ENCODE results near the gene IGSF3.
"Not testable (repeated sequence)": the region's sequence is repeated elsewhere in the genome, so short reads cannot be mapped to it uniquely, and the experiment has no call there.

IGSF3 gene

DNA sequence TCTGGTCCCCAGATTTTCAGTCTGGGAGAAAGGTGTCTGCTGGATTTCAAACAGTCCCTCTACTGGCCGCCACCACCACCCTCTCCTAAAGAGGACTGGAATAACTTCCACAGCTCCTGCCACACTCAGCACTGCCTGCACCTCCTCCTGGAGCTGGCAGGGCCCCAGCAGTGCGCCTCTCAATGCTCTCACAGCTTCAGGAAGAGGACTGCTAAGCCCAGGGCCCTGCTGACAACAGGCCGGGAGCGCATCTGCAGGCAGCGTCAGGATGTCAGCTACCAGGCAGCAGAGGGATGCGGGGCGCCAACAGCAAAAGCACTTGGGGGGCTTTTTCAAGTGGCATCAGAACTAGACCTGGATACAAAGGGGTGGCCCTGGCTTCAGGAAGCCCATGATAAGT lies 40.2 kb downstream of the IGSF3 start:
- not testable (repeated sequence) for DNase-seq

DNA sequence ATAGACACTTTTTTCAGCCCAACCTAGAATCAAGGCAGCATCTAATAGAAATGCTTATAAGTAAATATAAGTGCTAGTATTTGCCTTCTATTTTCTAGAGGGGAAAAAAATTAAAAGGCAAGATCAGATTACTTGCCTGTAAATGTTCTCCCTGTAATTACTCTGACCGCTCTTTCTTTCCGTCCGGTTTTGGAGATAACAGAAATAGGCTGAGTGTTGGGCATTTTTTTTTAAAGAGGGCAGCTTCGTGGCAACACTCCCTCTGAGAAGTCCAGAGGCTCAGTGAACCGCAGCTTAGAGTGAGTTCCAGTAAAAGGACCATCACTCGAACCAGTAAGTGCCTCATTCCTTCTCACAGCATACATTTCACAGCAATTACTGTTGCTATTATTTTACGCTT lies 40.6 kb downstream of the IGSF3 start:
- not testable (repeated sequence) for DNase-seq

DNA sequence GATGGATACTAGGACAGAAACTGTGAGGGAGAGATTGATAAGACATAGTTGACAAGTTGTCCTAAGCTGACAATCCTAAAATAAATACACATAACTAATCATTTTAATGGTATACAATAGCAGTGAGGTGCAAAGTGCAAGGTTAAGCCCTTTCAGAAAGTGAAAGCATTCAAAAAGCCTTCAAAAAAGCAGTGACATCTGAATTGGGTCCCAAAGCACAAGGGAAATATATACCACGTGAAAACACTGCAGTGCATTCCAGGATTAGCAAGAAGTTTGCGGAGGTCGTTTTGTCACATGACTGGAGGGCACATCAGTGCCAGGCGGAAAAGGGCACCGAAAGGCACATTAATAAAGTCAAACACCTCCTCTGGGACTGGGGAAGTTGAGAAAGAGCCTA lies 42.4 kb downstream of the IGSF3 start:
- DNase-seq = not testable (repeated sequence)

DNA sequence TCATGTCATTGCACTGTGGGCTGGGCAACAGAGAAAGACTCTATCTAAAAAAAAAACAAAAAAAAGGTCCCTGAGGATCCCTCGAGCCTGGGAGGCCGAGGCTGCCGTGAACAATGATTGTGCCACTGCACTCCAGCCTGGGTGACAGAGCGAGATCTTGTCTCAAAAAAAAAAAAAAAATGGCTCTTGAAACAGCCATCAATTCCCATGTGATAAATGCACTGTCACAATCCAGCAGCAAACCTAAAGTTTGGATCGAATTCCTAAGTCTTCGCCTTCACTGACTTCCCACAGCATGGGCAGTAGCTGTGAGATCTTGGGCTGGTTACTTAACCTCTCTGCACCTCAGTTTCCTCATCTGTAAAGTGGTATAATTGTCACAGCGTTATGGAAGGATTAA lies 43.5 kb downstream of the IGSF3 start:
- DNase-seq = no peak

DNA sequence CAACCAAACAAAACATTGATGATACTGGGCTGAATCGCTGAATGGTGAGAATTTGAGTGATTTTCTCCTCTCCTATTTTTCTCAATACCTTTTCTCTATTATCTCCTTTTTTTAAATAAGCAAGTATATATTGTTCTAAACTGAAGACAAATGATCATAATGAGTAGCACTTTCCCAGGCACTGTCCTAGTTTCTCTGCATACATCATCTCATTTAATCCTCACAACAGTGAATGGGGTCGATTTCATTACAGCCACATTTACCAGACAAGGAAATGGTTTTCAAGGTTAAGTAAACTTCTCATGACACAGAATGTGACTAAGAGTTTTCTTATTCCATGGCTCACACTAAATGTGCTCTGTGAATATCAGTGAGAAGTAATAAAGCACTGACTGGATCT lies 45.0 kb downstream of the IGSF3 start:
- DNase-seq = not testable (repeated sequence)

DNA sequence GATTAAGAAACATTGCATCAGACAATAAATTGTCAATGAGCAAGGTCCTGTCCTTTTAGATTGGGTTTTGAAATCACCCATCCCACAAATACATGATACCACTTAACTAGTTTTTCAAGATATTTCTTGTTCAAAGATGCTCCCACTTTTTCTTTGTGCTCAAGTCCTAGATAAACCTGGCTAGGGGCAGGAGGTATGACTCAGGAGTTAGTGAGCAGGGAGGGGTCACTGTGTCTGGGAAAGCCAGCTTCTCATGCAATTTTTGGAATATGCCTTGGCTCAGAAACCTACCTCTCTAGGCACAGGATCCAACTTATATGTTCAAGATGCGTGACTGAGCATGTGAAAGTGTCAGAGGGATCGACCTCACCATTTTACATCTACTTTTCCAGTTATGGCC lies 45.8 kb downstream of the IGSF3 start:
- not testable (repeated sequence) for DNase-seq

DNA sequence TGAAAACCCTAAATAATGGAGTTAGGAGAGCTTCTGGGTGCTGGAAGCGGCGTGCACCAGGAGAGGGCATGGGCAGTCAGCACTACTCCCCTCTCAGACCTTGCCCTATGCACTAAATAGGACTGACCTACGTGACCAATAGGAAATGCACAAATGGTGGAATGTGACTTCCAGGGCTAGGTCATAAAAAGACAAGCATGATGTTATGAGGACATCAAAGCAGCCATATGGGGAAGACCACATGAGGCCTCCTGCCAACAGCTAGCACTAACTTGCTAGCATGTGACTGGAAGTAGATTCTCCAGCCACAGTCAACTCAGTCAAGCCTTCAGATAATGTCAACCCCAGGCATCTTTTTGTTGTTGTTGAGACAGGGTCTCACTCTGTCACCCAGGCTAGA lies 47.1 kb downstream of the IGSF3 start:
- not testable (repeated sequence) for DNase-seq

DNA sequence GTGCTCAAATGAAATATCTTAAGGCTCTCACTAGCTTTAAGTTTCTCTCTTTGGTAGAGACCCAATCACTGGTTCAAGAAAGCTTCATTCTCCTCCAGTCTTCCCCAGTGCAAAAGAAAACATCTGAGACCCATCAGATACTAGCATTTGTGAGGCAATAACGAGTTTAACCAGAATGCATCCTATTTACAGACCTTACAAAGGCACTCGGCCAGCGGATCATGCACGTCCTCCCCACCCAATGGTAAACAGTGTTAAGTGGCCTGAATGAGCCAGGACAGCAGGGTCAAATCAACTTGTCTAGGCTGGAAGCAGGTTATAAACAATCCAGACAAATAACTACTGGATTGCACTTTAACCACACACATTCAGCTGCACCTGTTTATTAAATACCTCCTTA lies 48.4 kb downstream of the IGSF3 start:
- DNase-seq = not testable (repeated sequence)

DNA sequence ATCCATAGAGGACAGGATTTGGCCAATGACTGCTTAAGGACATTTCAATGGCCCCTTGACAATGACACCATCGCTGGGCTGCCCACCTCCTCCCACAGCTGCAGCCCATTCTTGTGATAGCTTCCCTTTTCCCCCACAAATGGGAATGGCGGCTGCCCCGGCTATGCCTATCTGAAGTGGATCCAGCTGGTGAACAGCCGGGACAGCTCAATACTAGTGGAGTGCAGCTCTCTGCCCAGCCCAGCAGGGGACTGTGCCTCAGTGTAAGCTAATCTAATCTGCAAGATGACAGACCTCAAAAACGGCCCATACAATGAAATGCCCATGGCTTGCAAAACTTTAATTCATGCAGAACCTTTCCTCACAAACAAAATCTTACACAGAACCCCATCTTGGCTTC lies 49.7 kb downstream of the IGSF3 start:
- not testable (repeated sequence) for DNase-seq

DNA sequence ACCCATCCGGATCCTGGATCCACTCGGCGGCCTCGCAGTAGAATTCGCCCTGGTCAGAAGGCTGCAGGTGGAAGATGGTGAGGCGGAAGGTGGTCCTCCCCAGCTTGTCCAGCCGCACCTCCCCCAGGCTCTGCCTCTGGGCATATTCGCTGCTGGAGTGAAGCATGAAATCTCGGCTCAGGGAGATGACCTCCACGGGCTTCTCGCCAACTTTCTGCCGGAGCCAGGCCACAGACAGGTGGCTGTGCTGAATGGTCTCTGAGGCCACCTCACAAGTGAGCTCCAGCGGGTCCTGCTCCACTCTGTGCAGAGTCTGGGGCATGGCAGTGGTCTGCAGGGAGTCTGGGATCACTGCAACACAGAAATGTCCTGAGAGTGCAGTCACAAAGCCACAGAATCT lies 53.7 kb downstream of the IGSF3 start:
- DNase-seq = not testable (repeated sequence)

DNA sequence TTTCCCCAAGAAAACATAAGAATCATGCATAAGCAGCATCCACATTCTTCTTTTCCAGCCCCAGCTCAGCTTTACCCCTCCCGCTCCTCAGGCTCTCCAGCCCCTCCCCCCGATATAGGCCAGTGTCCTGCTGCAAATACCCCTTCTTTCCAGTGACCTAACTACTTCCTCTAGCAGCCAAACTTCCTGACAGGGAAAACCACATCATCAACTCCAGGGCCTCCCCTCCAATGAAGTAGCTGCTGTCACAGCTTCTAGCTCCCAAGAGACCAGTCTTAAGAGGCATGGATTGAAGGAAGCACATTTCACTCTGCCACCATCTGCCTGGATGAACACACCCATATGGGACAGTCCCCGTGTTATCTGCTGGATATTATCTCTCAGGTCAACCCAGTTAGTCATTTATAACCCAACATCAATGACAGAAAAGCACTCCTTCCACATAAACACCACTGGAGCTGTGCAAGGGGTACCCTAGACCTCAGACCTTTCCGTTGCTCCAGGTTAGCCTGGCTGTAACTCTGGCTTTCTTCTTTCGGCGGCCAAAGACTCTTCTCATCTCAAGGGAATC lies 57.6 kb downstream of the IGSF3 start:
- not testable (repeated sequence) for DNase-seq

DNA sequence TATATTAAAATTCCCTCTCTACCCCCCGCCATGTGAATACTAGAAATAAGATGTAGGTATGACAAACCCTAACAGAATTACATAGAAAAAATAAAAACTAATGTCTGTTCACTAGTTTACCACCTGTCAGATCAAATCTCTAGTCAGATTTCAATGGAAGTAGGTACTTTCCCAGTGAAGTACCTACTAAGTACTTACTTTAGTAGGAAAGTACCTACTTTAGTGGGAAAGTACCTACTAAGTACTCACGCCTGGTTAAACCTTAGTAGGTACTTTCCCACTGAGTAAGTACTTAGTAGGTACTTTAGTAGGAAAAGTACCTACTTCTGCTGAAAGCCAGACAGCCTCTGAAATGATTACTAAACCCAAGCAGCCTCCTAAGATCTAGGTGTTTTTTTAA lies 58.7 kb downstream of the IGSF3 start:
- not testable (repeated sequence) for DNase-seq

DNA sequence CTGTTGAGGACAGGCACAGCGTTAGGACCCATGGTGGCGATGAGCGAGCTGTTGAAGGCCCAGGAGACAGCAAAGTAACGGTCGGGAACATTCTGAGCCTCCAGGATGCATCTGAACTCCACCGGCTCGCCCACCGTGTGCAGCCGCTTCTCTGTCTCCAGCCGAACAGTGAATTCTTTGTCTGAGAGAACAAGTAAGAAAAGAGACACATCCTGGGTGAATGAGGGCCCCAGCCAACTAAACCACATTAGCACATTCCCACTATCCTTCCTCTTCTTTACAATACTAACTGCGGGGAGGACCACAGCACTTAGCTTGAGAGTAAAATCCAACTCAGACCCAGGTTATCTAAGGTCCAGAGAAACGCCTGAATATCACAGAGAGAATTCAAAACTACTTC lies 59.4 kb downstream of the IGSF3 start:
- DNase-seq = not testable (repeated sequence)

DNA sequence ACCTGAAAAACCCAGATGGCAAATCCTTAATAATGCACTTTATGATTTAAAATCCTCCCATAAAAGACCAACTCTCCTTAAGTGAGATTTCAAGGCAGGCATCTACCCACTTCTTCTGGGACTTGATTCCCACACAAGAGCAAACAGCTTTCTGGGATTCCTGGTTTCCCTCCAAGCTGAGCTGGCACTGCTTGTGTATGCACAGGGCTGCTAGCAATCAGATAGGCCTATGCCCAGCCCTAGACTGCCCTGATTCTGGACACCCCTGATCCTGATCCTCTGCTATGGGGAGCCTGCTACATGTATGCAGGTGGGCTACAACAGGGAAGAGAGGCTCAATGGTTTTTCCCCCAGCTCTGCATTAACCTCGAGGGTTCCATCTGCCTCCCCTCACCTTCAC lies 60.1 kb downstream of the IGSF3 start:
- not testable (repeated sequence) for DNase-seq

DNA sequence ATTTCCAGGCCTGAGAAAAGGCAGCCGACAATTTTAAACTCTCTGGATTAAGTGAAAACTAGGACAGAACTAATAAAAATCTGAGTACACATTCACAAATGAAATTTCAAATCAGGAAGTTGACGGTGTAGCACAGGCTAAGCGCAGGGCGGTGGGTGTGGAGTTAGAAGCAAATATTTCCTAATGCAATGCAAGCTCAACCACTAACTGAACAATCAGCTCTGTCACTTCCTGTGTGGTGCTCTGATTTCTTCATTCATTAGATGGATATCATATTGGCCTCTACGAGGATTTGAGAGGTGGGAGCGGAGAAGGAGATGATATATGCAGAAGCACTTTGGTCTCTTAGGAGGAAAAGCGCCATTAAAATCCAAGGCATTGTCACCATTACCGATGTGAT lies 61.5 kb downstream of the IGSF3 start:
- DNase-seq = not testable (repeated sequence)

DNA sequence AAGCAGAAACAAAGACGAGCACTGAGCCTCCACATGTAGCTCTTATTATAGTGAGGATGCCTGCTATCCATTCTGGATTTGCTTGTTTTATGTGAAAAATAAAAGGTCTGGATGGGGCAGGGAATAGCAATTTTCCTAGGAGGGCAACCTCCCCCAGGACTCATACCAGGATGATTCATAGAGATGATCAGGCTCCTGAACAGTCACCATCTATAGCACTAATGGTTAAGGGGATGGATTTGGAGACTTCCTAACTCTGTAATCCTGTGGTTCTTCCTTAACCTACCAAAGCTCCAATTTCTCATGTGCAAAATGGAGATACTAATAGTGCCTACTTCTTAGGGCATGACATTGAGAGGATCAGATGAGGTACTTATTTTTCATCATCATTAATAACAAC lies 62.2 kb downstream of the IGSF3 start:
- DNase-seq = no peak

DNA sequence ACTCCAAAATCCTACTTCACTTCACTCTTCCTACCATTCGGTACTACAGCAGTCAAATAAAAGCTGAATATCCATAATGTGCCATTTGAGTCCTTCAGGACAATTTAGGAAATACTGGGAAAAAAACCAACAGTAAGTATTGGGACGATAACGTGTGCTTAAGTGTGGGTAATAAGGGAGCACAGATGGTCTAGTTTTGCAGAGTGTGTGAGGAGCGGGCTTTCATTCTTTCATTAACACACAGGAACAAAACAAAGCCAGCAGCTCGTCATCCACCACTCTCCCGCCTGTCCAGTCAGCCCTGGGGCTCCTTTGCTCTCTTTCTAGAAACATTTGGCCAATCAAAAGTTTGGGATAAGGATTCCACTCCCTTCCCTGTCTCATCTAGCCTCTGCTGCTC lies 63.1 kb downstream of the IGSF3 start:
- DNase-seq = not testable (repeated sequence)

DNA sequence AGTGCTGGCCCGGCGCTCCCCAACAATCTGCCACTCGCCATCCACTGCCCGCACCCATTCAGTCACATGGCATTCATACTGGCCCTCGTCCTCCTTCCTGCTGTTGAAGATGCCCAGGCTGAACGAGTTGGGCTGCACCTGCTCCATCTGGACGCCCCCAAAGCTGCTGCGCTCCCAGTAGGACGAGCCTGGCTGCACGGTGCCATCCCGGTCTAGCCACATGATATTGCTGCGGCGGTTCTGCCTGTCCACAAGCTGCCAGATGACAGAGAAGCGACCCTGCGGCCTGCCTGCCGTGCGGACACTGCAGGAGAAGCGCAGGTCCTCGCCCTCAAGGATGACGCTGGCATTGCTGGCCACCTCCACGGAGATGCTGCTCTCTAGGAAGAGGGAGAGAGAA lies 63.9 kb downstream of the IGSF3 start:
- DNase-seq = not testable (repeated sequence)

DNA sequence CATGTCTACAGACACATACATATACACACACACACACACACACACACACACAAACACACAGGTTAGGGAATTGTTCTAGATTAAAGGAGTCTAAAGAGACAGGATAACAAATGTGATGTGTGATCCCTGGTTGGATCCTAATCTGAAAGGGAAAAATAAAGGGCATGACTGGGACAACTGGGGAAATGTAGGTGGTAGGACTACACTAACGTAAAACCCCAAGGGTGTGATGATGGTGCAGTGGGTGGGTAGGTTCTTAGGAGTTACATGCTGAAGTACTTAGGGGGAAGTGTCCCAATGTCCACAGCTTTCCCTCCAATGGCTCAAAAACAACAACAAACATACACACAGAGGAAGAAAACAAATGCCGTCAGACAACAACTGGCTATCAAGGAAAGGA lies 68.2 kb downstream of the IGSF3 start:
- DNase-seq = not testable (repeated sequence)

DNA sequence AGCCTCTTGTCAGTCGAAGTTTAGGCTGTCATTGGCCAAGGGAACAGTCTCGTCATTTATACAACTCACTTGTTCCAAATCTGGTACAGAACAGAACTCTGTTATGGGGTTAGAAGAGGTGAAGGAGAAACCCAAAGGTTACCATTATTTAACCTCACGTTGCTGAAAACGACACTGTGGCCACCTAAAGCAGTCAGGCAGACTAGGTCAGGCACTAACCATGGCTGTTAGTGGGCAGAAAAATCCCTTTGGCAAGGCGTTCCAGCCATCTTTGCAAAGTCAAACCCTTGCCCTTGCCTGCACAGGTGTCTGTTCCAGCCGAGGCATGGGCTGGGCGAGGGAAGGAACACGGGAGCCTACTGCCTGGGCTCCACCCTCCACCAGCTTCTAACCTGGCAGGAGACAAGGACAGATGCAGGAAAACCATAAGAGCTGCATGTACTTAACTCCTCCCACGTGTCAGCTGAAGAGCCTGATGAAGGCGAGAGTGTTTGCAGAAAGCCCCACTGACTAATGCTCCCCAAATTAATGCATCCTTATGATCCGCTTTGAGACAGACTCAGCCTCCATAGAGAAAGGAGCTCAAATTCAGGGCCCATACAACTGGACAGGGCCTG lies 69.0 kb downstream of the IGSF3 start:
- DNase-seq = not testable (repeated sequence)

DNA sequence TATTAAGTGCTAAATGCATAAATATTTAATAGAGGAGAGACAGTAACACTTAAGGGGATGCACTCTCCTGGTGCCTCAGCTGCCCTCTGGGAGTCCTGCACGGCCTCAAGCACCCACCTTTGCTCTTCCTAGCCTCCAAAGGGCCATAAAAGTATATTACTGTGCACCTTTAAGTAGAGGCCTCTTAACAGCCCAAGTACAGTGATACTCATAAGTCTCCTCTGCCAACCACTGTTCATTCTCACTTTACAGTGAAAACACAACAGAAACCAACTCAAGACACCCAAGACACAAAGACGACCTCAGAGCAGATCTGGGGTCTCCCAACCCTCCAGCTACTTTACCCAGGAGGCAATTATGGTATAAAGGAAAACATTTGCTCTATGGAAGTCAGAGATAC lies 70.1 kb downstream of the IGSF3 start:
- not testable (repeated sequence) for DNase-seq

DNA sequence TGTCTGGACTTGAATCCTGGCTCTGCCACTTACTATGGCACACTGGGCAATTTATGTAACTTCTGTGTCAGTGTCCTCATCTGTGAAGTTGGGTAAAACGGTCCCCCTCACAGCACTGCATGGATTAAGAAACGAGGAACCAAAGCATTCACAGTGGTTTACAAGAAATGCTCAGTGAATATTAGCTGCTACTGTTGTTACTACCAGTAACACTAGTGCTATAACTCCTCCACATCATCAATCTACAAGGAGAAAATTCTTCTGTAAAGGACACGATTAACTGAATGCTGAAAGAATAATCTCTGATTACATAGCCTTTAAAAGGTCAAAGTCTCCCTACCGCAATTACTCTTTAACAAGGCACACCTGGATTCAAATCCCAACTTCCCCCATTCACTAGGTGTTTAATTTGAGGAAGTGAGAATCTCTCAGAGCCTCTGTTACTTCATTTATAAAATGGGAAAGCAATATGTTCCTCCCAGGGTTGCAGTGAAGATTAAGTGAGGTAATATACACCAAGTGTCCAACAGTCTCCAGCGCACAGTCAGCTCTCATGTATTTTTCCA lies 70.7 kb downstream of the IGSF3 start:
- DNase-seq = not testable (repeated sequence)

DNA sequence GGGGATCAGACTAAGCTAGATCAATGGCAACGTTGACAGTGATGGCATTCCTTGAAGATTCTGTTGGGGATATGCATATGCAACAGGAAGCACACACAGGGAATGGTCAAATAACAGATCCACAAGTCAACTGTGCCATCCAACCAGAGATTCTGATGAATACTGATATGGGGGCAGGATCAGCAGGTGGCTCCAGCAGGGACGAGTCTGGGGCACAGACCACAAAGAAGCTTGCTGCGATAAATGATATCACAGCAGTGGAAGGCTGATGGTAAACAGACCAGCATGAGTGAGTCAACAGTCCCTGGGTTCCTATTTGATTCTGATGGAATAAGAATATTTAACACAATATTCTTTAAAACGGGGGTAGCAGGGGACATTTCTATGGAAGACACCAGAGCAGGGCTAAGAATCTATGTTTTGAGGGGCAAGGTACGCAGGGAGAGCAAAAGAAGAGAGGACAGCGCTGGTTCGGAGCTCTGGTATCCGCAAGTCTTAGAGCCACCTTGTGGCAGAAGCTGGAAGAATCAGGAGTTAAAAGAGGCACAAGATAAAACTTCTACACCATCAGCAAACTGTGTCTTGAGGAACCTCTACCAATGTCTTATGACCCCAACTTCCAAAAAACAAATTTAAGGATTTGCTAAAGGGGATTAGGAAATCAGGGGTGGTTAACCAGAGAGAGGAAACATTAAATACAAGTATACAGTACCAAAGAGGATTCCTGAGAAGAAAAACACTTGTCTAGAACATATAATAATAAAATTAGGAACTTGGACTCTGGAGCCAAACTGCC lies 71.4 kb downstream of the IGSF3 start:
- DNase-seq = peak; percentile 40 to 49
